LHCN-M2 (cell line): ENCODE results near the gene NTMT1. TPM values are rescaled to one million over a fixed set of nuclear protein-coding genes. Genes with fewer than 3 reads are reported as not detected.

ENCODE experiments used
- DNase-seq: peaks from one replicate; pipeline ENCODE4 v3.0.0-alpha.2; 2012; ENCODE audit warnings: low read depth
- total RNA-seq: library from RNA; depleted of rRNA; stranded (reverse); fragments of >200 nt; gene quantifications from 2 replicates; pipeline ENCODE4 v1.2.3, GENCODE V29; 2014

Gene NTMT1
- total RNA-seq, 1 experiment from 2014 or later: 24.3 TPM

GRCh38 chr9:129597355-129598088 is 28.4 kb upstream of the NTMT1 start:
- DNase-seq: no peak

DNA sequence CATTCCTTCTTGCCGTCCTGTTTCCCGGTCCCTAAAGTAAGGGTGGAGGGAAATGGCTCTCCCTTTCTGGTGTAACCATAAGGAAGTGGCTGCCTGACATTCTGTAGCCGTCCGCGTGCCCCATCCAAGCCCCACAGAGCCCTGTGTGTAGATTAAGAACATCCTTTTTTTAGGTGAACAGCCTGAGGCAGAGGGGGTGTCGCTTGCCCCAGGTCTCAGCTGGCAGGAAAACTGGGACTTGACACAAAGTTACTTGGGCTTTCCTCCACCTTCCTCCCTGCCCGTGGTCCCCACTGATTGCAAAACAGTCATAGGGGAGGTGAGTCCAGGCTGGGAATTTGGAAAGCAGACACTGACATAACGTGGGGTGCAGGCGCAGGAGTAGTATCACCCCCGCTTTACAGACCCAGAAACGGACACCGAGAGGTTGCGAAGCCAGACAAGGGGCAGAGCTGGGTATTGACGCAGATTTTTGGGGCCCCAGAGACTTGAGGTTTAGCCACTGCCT is 27.8 kb upstream of the NTMT1 start:
- no peak for DNase-seq

DNA sequence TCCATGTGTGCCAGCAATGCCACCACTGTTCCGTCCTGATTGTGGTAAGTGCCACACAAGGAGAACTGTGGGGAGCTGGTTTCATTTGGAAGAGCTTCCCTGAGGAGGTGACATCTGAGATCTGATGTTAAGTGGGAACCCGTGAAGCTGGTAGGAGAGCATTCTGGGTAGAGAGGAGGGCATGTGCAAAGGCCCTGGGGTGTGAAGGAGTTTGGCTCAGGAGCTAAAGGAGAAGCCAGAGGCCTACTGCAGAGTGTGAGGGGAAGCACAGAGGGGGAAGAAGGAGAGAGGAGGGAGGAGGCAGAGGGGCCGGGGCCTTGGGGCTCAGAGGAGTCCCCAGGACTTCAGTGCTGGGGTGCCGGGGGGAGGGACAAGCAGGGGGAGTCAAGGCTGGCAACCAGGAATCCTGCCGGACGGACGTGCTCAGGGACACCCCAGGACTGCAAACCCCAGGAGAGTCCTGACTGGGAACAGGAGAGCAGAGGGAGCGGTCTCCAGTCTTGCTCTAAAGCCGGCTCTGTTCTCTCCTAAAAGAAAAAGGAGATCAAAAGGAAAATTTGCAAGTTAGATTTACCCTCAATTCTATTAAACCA is 24.8 kb upstream of the NTMT1 start:
- DNase-seq: no peak

DNA sequence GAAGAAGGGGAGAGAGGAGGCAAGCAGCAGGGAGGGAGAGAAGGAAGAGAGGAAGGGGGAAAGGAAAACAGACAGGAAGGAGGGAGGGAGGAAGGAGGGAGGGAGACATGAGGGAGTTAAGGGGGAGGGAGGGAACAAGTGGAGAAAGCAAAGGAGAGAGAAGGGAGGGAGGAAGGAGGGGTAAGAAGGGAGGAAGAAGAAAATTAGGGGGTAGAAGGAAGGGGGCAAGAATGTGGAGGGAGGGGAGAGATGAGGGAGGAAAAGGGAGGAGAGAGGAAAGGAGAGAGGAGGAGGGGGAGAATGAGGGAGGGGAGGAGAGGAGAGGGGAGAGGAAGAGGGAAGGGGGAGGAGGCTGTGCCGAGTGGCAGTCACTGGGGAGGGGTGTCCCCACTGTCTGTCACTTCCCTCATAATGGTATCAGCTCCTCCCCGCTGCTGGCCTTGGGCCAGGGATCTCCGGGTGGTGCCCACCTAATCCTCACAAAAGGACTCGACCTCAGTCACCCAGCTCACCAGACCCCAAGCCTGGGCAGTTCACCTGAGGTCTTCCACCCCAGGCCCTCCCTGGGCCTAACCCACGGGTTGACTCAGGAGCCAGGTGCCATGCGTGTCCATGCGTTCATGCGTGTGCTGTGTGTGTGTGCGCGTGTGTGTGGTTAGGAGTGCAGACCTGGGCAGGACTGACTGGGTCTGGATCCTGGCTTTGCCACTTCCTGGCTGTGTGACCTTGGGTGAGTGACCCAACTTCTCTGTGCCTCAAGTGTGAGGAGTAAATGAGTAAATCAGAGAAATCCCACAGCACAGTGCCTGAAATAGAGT is 23.2 kb upstream of the NTMT1 start:
- no peak for DNase-seq

GRCh38 chr9:129604056-129604765 is 21.8 kb upstream of the NTMT1 start:
- no peak for DNase-seq

DNA sequence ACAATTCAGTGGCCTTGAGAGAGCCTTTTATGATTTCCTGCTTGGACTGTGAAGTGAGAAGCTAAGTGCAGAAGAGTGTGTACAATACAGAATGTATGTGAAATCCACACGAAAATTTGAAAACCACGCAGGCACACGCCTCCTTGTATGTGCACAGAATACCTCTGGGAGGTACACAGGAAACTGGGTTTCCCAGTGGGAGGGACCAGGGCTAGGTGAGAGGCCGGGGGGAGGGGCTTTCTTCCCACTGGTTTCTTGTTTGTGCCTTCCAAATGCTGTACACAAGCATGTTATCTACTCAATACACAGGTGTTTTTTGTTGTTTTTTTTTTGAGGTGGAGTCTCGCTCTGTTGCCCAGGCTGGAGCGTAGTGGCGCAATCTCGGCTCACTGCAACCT is 21.2 kb upstream of the NTMT1 start:
- DNase-seq: no peak

- no peak for DNase-seq
These were observed 19.6 kb upstream of the NTMT1 start for GRCh38 chr9:129606161-129607026.

- DNase-seq: no peak
These were observed 19.0 kb upstream of the NTMT1 start for GRCh38 chr9:129607027-129607387.

- no peak for DNase-seq
These were observed 17.1 kb upstream of the NTMT1 start for GRCh38 chr9:129608561-129609481.

DNA sequence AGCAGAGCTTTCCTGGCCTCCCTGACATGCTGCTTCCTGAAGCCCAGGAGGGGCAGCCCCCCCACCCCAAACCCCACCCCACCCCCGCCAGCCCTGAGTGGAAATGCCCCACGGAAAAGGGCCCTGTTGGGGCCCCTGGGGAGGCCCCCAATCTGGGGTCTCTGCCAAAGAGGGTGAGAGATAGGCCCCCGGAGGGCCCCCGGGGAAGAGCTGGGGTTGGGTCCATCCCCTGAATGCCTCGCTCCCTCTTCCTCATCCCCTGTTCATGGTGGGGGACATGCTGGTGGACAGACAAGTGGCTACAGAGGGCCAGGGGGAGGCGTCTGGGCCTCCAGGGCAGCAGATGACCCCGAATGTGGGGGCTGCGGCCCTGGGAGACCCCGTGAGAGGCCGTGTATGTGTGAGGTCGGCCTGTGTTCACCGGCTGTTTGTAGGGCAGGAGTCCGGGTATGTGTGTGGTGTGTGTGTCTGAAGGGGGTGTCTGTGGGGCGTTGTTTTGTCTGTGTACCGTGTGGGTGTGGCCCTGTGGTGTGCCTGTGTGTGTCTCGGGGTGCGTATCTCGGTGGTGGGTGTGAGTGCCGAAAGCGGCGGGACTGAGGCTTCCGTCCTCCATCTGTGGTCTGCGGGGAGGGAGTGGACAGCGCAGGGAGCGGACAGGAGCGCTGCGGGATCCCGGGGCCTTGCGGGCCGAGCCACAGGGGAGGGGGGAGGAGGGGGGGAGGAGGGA is 16.3 kb upstream of the NTMT1 start:
- DNase-seq: no peak

GRCh38 chr9:129610213-129610472 is 15.8 kb upstream of the NTMT1 start:
- no peak for DNase-seq

DNA sequence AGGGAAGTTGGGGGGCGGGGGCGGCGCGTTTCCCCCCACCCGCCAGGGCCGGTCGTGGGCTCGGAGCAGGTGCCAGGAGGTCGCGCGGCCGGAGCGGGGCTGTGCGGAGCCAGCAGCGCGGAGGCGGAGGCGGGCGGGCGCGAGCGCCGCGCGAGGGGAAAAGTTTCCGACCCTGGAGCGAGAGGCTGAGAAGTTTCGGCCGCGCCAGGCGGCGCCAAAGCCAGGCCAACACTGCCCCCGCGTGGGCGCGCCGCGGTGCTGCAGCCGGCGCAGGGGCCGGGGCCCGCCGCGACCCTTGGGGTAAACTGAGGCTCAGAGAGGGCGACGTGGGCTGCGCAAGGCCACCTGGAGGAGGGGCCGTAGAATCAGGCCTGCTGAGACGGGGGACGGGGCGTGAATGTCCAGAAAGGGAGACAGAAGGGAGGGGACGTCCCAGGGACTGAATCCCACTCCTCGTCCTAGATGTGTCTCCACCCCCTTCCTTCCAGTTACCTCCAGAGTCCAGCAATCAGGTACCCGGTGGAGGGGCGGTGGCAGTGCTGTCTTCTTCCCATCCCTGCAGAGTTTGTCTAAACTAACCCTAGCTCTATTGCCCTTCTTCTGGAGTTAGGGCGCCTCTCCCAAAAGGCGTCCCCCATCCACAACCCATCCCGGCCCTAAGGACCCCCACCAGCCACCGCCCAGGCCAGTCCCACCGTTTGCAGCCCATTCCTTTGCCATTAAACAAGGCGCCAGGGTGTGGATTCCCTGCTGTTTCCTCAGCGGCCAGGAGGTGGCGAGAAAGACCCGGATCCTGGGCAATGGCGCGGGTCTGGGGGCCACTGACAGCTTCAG is 15.3 kb upstream of the NTMT1 start:
- peak; percentile 44 for DNase-seq

- no peak for DNase-seq
These were observed 14.6 kb upstream of the NTMT1 start for GRCh38 chr9:129611307-129611800.

DNA sequence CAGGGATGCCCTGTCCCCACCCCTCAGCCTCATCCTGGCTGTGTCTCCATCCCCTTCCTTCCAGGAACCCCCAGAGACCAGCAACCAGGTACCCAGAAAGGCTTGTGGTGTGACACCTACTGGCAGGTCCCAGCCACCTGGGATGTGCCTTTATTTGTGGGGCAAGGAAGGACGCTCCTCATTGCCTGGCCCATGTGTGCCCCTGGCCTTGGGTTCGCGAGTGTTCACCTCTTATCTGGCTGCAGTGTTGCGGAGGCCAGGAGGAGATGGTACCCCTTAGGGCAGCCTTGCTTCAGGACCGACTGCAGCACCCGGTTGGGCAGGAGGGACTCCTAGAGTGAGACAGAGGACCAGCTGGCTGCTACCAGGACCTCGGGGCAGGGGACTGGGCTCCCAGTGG is 13.8 kb upstream of the NTMT1 start:
- no peak for DNase-seq

GRCh38 chr9:129612815-129613519 is 13.0 kb upstream of the NTMT1 start:
- DNase-seq: no peak

- no peak for DNase-seq
These were observed 12.3 kb upstream of the NTMT1 start for GRCh38 chr9:129613520-129614175.

- DNase-seq: no peak
These were observed 11.0 kb upstream of the NTMT1 start for GRCh38 chr9:129614932-129615331.
